Metanephros (tissue), 1 donor: ENCODE results near the gene DUSP18. TPM values are rescaled to one million over a fixed set of nuclear protein-coding genes. Genes with fewer than 3 reads are reported as not detected.

Source experiments
- total RNA-seq: library from RNA; depleted of rRNA; stranded (reverse); fragments of >200 nt; gene quantifications from one replicate; pipeline ENCODE4 v1.2.3, GENCODE V29; 2014

The DUSP18 gene
- total RNA-seq = 10.0 TPM

DNA sequence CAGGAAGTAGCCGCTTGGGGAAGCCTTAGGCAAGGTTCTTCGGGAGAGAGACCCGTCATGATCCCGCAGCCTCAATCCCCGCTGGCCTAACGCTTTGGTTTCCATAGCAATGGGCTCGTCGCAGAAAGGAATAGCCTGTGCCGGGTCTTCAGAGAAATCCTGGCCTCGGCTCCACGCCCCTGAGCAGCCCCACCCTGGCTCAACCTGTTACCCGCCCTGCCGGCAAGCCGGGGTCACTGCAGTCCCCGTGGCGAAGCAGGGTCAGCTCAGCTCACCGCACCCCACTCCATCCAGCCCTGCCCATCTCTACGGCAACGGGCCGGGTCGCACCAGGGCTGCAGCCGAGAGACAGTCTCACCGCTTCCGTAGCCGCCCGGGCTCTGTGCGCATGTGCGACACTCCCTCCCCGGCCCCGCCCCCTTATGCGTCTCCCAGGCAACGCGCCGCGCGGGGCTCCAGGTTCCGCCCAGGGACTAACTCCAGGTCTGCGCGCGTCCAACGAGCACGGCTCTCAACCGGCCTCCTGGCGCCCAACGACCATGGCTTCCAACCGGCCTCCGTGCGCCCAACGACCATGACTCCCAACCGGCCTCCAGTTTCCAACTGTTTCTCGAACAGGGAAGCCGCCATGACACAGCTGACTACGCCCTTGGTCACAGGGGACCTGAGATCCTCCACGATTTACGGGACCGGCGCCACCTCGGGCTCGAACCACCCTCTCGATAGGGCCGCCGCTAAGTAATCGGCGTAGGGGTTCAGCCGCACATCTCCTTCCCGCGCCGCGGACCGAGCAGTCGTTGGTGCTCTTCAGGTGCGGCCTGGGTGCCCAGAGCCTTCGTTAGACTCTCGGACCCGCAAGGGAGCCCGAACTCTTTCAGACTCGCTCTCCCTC, at the start of gene DUSP18:
Gene DUSP18, minus strand, starts transcription at position 382 of the 892 bp plus-strand sequence. CDS start 3,872 bp downstream, outside the sequence.

DNA sequence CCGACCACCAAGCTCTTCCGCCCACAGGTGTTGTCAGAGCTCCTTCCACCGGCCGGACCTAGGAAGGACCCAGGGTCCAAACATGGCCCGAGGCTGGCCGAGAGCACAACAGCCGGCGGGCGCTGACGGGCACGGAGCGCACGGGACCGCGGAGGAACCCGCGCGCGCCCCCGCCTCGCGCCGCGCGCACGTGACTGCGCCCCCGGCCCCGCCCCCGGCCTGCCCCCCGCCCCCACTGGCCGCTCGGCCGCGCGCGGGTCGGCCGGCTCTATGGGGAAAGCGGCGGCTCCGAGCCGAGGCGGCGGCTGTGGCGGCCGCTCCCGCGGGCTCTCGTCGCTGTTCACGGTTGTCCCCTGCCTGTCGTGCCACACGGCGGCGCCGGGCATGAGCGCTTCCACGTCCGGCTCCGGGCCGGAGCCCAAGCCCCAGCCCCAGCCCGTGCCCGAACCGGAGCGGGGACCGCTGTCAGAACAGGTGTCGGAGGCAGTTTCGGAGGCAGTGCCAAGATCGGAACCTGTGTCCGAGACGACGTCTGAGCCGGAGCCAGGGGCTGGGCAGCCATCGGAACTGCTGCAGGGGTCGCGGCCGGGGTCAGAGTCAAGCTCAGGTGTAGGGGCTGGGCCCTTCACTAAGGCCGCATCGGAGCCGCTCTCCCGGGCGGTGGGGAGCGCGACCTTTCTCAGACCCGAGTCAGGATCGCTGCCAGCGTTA, 27.1 kb upstream of the DUSP18 start, which contains the start of gene OSBP2:
Gene OSBP2, plus strand, starts transcription at position 235 of the 711 bp plus-strand sequence. Its CDS starts 36 bp downstream, at position 271.

DNA sequence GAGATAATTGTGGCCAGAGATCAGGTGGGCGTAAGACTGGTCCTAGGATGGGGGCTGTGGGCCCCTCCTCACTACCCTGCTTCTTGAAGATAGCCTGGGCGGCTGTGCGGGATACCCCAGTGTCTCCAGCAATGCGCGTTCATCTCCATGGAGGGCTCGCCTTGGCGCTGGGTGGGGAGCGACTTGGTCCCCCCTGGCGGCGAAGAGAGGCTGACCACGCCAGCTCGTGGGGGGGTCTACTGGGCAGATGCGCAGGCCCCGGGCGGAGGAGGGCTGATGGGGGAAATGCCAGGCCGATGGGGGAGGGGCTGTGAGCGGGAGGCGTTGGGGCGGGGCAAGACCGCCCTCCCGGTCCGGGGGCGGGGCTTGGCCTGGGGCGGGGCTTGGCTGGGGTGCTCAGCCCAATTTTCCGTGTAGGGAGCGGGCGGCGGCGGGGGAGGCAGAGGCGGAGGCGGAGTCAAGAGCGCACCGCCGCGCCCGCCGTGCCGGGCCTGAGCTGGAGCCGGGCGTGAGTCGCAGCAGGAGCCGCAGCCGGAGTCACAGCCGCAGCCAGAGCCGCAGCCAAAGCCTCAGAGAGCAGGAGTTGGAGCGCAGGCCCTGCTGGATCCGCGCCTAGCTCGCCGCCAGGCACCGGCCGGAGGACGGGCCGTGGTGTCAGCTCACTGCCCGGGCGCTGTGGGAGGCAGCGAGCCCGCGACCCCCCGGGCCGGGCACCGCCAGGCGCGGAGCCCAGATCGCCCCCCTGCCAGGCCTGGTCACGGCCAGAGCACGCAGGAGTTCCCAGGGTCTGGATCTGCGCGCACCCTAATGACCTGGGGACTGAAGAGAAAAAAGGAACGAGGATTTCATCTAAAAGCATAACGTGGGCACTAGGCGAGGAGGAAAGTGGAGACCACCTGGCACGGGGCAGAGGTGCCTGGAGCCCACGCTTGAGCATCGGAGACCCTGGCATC, 32.1 kb downstream of the DUSP18 start, which contains the start of gene SLC35E4:
Gene SLC35E4, plus strand, starts transcription at position 509 of the 953 bp plus-strand sequence. CDS start 670 bp downstream, outside the sequence.

Other genes with a start within 250 kb of the DUSP18 start
- 12.0 TPM for gene MTFP1, start 242.1 kb downstream of the DUSP18 start, total RNA-seq
- not detected for gene SEC14L3, start 195.9 kb downstream of the DUSP18 start, total RNA-seq
- gene SEC14L4, start 162.2 kb downstream of the DUSP18 start, total RNA-seq = 0.99 TPM
- gene SEC14L6, start 121.1 kb downstream of the DUSP18 start, total RNA-seq = 6.5 TPM
- gene GAL3ST1, start 93.2 kb downstream of the DUSP18 start, total RNA-seq = 27.3 TPM
- 51.5 TPM for gene PES1, start 76.0 kb downstream of the DUSP18 start, total RNA-seq
- gene TCN2, start 60.7 kb downstream of the DUSP18 start, total RNA-seq = 39.7 TPM
- 4.0 TPM for gene SLC35E4, start 32.1 kb downstream of the DUSP18 start, total RNA-seq
- gene OSBP2, start 27.0 kb upstream of the DUSP18 start, total RNA-seq = 15.4 TPM